Hypothalamus (tissue), 51 donors: ENCODE data around the gene PLB1.

ENCODE experiments used
- DNase-seq, 51 donors: peaks; one replicate each; lab custom pipeline; 2025; lab: John Stamatoyannopoulos, UW

The PLB1 gene

GRCh38 chr2:28621172-28622100, 125.6 kb downstream of the PLB1 start:
- DNase-seq = peak in 37 of 51 donors; percentile 10 to 84 (median 48)

- DNase-seq = no peak
These were observed 126.2 kb downstream of the PLB1 start for GRCh38 chr2:28622101-28622499.

GRCh38 chr2:28623582-28624405, 127.9 kb downstream of the PLB1 start:
- DNase-seq = no peak

GRCh38 chr2:28624436-28624792, 128.6 kb downstream of the PLB1 start:
- no peak for DNase-seq

- peak in 11 of 51 donors; percentile 3 to 46 (median 26) for DNase-seq
These were observed 129.2 kb downstream of the PLB1 start for GRCh38 chr2:28624793-28625701.

GRCh38 chr2:28626376-28626775, 130.5 kb downstream of the PLB1 start:
- no peak for DNase-seq

- DNase-seq = no peak
These were observed 131.1 kb downstream of the PLB1 start for GRCh38 chr2:28626891-28627421.

- no peak for DNase-seq
These were observed 132.0 kb downstream of the PLB1 start for GRCh38 chr2:28627722-28628480.

GRCh38 chr2:28628506-28628905, 132.6 kb downstream of the PLB1 start:
- DNase-seq = no peak

GRCh38 chr2:28628987-28629386, 133.1 kb downstream of the PLB1 start:
- no peak for DNase-seq

- no peak for DNase-seq
These were observed 134.1 kb downstream of the PLB1 start for GRCh38 chr2:28629910-28630309.

- no peak for DNase-seq
These were observed 134.5 kb downstream of the PLB1 start for GRCh38 chr2:28630341-28630740.

- no peak for DNase-seq
These were observed 135.8 kb downstream of the PLB1 start for GRCh38 chr2:28631514-28632206.

GRCh38 chr2:28632791-28633190, 136.9 kb downstream of the PLB1 start:
- no peak for DNase-seq

- no peak for DNase-seq
These were observed 137.3 kb downstream of the PLB1 start for GRCh38 chr2:28633204-28633603.

GRCh38 chr2:28633746-28634145, 137.9 kb downstream of the PLB1 start:
- DNase-seq = peak in 1 of 51 donors; percentile 29

- DNase-seq = no peak
These were observed 139.3 kb downstream of the PLB1 start for GRCh38 chr2:28635191-28635611.

- DNase-seq = no peak
These were observed 140.6 kb downstream of the PLB1 start for GRCh38 chr2:28636491-28636890.
